Left lung (tissue), 10 donors: ENCODE data around the gene MAD2L1BP. TPM values are rescaled to one million over a fixed set of nuclear protein-coding genes. Genes with fewer than 3 reads are reported as not detected.

Source experiments
- ATAC-seq: fragments of 200-7000 bp; cut with Tn5 transposase; one replicate; pipeline ENCODE4 v1.9.1; 2020; ENCODE audit warnings: moderate library complexity
- DNase-seq, 4 donors: peaks; one replicate each; pipeline ENCODE4 v3.0.0-alpha.2; 2013 to 2020
- H3K27ac ChIP-seq, 2 donors: fragments of 200-600 bp; sonication (generic) in 1 of 2; one replicate each; pipeline versions ENCODE4 v1.5.0 to v1.8.0; 2020 to 2021
- H3K27me3 ChIP-seq, 2 donors: fragments of 200-600 bp; sonication (generic) in 1 of 2; one replicate each; pipeline versions ENCODE4 v1.5.0 to v1.8.0; 2020 to 2021
- H3K36me3 ChIP-seq, 2 donors: fragments of 200-600 bp; sonication (generic) in 1 of 2; one replicate each; pipeline versions ENCODE4 v1.5.0 to v1.8.0; 2020 to 2021
- H3K4me1 ChIP-seq, 2 donors: fragments of 200-600 bp; one replicate each; pipeline ENCODE4 v1.8.0; 2021
- H3K4me3 ChIP-seq, 2 donors: fragments of 200-600 bp; sonication (generic) in 1 of 2; one replicate each; pipeline versions ENCODE4 v1.5.0 to v1.8.0; 2020 to 2021; ENCODE audit warnings: mild to moderate bottlenecking in 1 of 2
- H3K9me3 ChIP-seq, 2 donors: fragments of 200-600 bp; sonication (generic) in 1 of 2; one replicate each; pipeline versions ENCODE4 v1.5.0 to v1.8.0; 2020 to 2021
- CTCF ChIP-seq, 2 donors: fragments of 200-600 bp; sonication (generic) in 1 of 2; IDR thresholded peaks; one replicate each; pipeline versions ENCODE4 v1.5.0 to v1.8.0; 2021; ENCODE audit warnings: antibody characterized with exemption in 2 of 2
- intact Hi-C, 2 donors: fragments of 100-400 bp; cut with DNase I; formaldehyde crosslinking; loops; one replicate each; pipeline versions ENCODE4 v1.11.2 to v1.14.2; 2022
- polyA plus RNA-seq, 6 donors: library from polyadenylated mRNA; unstranded; fragments of 120-200 nt; gene quantifications; one replicate each; pipeline ENCODE4 v1.2.1, GENCODE V29; 2013; ENCODE audit not compliant: insufficient read length in 6 of 6
- total RNA-seq, 2 donors: library from RNA; stranded (reverse); fragmentation: NEBNext Ultra II Directional; extraction: Animal tissue kit (Norgen Biotek cat#: 25700); gene quantifications; one replicate each; pipeline ENCODE4 v1.2.1, GENCODE V29; 2021
- donor health status: DM: no; HTN: yes; CAD: no.
- donor health status: DM: no; HTN: no; CAD: no.

The MAD2L1BP gene
- total and polyA plus RNA-seq, 8 donors: 19.3 to 26.1 (median 25.0) TPM

DNA sequence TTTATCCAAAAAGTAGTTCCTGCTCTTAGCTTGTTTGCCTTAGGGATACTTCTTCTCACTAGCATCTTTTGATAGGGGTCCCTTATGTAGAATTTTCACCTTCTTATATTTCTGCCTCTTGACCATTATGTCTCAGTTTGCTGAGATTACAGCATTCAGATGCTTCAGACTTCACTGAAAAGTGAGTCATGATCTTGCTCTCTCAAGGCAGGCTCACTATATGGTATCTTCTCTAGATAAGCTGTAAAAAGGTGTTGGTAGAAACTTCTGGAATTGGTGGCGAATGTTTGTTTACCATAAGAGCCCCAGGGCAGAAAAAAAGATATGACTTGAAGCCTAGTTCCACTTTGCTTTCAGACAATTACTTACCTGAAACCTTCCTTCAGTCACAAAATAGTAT is 26.2 kb upstream of the MAD2L1BP start:
- intact Hi-C loops: no loop called here
- peaks cover 0 to 73% of the 10 kb centered on the region in 2 donors for H3K36me3 ChIP-seq
- no peaks in the 10 kb centered on the region for H3K9me3 ChIP-seq

DNA sequence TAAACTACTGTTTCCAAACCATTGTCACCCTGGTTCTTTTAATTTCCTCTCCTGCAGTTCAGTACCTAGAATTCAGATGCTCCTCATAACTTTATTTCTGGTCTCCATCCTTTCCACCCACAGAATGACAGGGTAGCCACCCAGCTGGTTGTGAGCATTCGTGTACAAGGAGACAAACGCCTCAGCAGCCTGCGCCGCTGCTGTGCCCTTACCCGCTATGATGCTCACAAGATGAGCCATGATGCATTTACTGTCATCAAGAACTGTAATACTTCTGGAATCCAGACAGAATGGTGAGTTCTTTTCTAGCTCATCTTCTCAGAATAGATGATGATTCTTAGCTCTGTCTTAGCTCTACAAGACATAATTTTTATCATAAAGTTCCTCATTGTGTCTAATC is 25.2 kb upstream of the MAD2L1BP start:
- peaks cover 0 to 73% of the 10 kb centered on the region in 2 donors for H3K36me3 ChIP-seq
- intact Hi-C loops: no loop called here
- ATAC-seq: no peak
- no peaks in the 10 kb centered on the region for H3K9me3 ChIP-seq
- no peak for TF ChIP-seq CTCF (IDR thresholded peaks at IDR 0.05)
- no peak overlapping the region for H3K27ac ChIP-seq
- DNase-seq: no peak
- no peak overlapping the region for H3K4me3 ChIP-seq
- H3K27me3 ChIP-seq: no peaks in the 10 kb centered on the region
- peaks cover 0 to 7% of the 10 kb centered on the region in 2 donors for H3K4me1 ChIP-seq

More for the DNA sequence above, 26.2 kb upstream of the MAD2L1BP start:
- Histone ChIP-seq H3K27ac (no peak overlapping the region), H3K4me3 (no peak overlapping the region), H3K27me3 (no peaks in the 10 kb centered on the region), H3K4me1 (peaks cover 0 to 7% of the 10 kb centered on the region in 2 donors)
- no peak for ATAC-seq
- TF ChIP-seq CTCF (IDR thresholded peaks at IDR 0.05): no peak
- no peak for DNase-seq

- Histone ChIP-seq H3K4me1 (peaks cover 0 to under 1% of the 10 kb centered on the region in 2 donors), H3K27ac (no peak overlapping the region), H3K27me3 (no peaks in the 10 kb centered on the region), H3K9me3 (no peaks in the 10 kb centered on the region), H3K36me3 (peaks cover 0 to 79% of the 10 kb centered on the region in 2 donors), H3K4me3 (no peak overlapping the region)
- DNase-seq: peak in 1 of 4 donors; percentile 3
- ATAC-seq: no peak
- TF ChIP-seq CTCF (IDR thresholded peaks at IDR 0.05): no peak
- intact Hi-C loops: no loop called here
These were observed 21.8 kb upstream of the MAD2L1BP start for GRCh38 chr6:43613721-43614395.

- Histone ChIP-seq H3K4me3 (no peak overlapping the region), H3K36me3 (peaks cover 0 to 84% of the 10 kb centered on the region in 2 donors), H3K27me3 (no peaks in the 10 kb centered on the region), H3K4me1 (no peaks in the 10 kb centered on the region), H3K9me3 (no peaks in the 10 kb centered on the region), H3K27ac (no peak overlapping the region)
- intact Hi-C loops: no loop called here
- ATAC-seq (no peak), DNase-seq (no peak)
- TF ChIP-seq CTCF (IDR thresholded peaks at IDR 0.05): no peak
These were observed 21.3 kb upstream of the MAD2L1BP start for GRCh38 chr6:43614396-43614730.

- H3K4me3 ChIP-seq: no peak overlapping the region
- peak in 1 of 4 donors; percentile 14 for DNase-seq
- ATAC-seq: no peak
- TF ChIP-seq CTCF (IDR thresholded peaks at IDR 0.05): no peak
- intact Hi-C loops: no loop called here
- H3K4me1 ChIP-seq: no peaks in the 10 kb centered on the region
- no peaks in the 10 kb centered on the region for H3K9me3 ChIP-seq
- no peak overlapping the region for H3K27ac ChIP-seq
- H3K36me3 ChIP-seq: peaks cover 0 to 92% of the 10 kb centered on the region in 2 donors
- H3K27me3 ChIP-seq: no peaks in the 10 kb centered on the region
These were observed 18.7 kb upstream of the MAD2L1BP start for GRCh38 chr6:43616725-43617472.
